Stimulated activated memory B cell treated with anti-CD40 and anti-IgM and Interleukin-4, amounts not matched to agents 10 μg/mL and 1 μg/mL and 100 μg/mL, for 72 hours (primary cell): ENCODE data around the gene MAS1.
"Not testable (repeated sequence)": the region's sequence is repeated elsewhere in the genome, so short reads cannot be mapped to it uniquely, and the experiment has no call there.

Experiments used
- ATAC-seq: fragments of 150-1000 bp; cut with Tn5 transposase; 2 replicates; pipeline ENCODE4 v1.10.0; 2021
- H3K27ac Mint-ChIP-seq: one replicate; pipeline ENCODE4 v1.8.0; 2022; ENCODE audit warnings: mild to moderate bottlenecking, mixed read lengths
- H3K27me3 Mint-ChIP-seq: one replicate; pipeline ENCODE4 v1.8.0; 2022; ENCODE audit warnings: mixed read lengths
- H3K36me3 Mint-ChIP-seq: one replicate; pipeline ENCODE4 v1.8.0; 2022; ENCODE audit warnings: mixed read lengths
- H3K4me1 Mint-ChIP-seq: one replicate; pipeline ENCODE4 v1.8.0; 2022; ENCODE audit warnings: mixed read lengths
- H3K4me3 Mint-ChIP-seq: one replicate; pipeline ENCODE4 v1.8.0; 2022; ENCODE audit warnings: mild to moderate bottlenecking, moderate library complexity, mixed read lengths
- H3K9me3 Mint-ChIP-seq: one replicate; pipeline ENCODE4 v1.8.0; 2022; ENCODE audit warnings: mixed read lengths

The MAS1 gene

GRCh38 chr6:159924150-159924549 is 33.4 kb downstream of the MAS1 start:
- not testable (repeated sequence) for H3K36me3 Mint-ChIP-seq

GRCh38 chr6:159926542-159927203 is 35.9 kb downstream of the MAS1 start:
- Mint-ChIP-seq H3K36me3 (peaks cover under 1% of the 10 kb centered on the region), H3K27ac (no peak overlapping the region)

More at GRCh38 chr6:159924150-159924549, 33.4 kb downstream of the MAS1 start:
- Mint-ChIP-seq H3K9me3 (peaks cover 16% of the 10 kb centered on the region), H3K27me3 (peaks cover 58% of the 10 kb centered on the region)
- not testable (repeated sequence) for H3K27ac Mint-ChIP-seq, H3K4me1 Mint-ChIP-seq, H3K4me3 Mint-ChIP-seq, ATAC-seq

GRCh38 chr6:159929819-159930218 is 39.0 kb downstream of the MAS1 start:
- no peaks in the 10 kb centered on the region for H3K36me3 Mint-ChIP-seq
- no peak overlapping the region for H3K4me3 Mint-ChIP-seq
- ATAC-seq = peak; percentile 47
- H3K27ac Mint-ChIP-seq = peak overlapping the region; percentile 19
- H3K4me1 Mint-ChIP-seq = peaks cover 27% of the 10 kb centered on the region
- H3K27me3 Mint-ChIP-seq = peaks cover 11% of the 10 kb centered on the region
- no peaks in the 10 kb centered on the region for H3K9me3 Mint-ChIP-seq

More at GRCh38 chr6:159926542-159927203, 35.9 kb downstream of the MAS1 start:
- Mint-ChIP-seq H3K4me1 (peaks cover 21% of the 10 kb centered on the region), H3K4me3 (no peak overlapping the region), H3K9me3 (peaks cover 10% of the 10 kb centered on the region), H3K27me3 (peaks cover 33% of the 10 kb centered on the region)
- ATAC-seq = no peak

DNA sequence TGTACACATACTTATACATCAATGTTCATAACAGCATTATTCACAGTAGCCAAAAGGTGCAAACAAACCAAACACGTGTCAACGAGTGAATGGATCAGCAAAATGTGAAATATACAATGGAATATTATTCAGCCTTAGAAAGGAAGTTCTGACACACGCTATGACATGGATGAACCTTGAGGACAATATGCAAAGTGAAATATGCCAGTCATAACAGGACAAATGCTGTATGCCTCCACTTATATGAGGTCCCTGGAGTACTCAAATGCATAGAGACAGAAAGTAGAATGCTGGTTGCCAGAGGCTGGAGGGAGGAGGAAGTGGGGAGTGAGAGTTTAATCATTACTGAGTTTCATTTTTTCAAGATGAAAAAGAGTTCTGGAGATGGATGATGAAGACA is 40.3 kb downstream of the MAS1 start:
- peak; percentile 91 for ATAC-seq
- Mint-ChIP-seq H3K27ac (no peak overlapping the region), H3K4me1 (peaks cover 27% of the 10 kb centered on the region), H3K36me3 (no peaks in the 10 kb centered on the region), H3K4me3 (peak overlapping the region; percentile 18), H3K27me3 (peaks cover 16% of the 10 kb centered on the region), H3K9me3 (no peaks in the 10 kb centered on the region)

- H3K27ac Mint-ChIP-seq = no peak overlapping the region
- H3K4me1 Mint-ChIP-seq = peaks cover 27% of the 10 kb centered on the region
- ATAC-seq = peak; percentile 14
Measured at GRCh38 chr6:159931846-159932245, 41.1 kb downstream of the MAS1 start.

DNA sequence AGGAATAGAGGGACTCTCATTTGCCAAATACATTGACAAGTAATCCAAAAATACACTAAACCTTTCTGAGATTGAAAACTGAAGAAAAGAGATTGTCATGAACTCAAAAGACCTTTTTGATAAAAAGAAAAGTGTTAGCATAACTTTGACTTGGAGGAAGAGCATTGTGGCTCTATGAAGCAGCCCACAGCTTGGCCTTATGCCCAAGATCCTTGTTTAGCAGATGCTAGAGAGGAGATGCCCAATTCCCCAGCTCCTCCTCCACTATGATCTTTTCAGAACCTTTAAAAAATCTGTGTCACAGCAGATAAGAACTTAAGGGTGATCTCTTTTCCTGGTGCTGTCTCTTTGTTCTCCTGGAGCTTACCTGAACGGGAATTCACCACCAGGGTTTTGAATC is 42.3 kb downstream of the MAS1 start:
- no peak overlapping the region for H3K4me3 Mint-ChIP-seq
- H3K9me3 Mint-ChIP-seq = no peaks in the 10 kb centered on the region
- peaks cover 13% of the 10 kb centered on the region for H3K27me3 Mint-ChIP-seq
- ATAC-seq = no peak
- H3K36me3 Mint-ChIP-seq = no peaks in the 10 kb centered on the region
- peaks cover 27% of the 10 kb centered on the region for H3K4me1 Mint-ChIP-seq
- H3K27ac Mint-ChIP-seq = no peak overlapping the region

More at GRCh38 chr6:159931846-159932245, 41.1 kb downstream of the MAS1 start:
- Mint-ChIP-seq H3K36me3 (no peaks in the 10 kb centered on the region), H3K9me3 (no peaks in the 10 kb centered on the region), H3K4me3 (no peak overlapping the region), H3K27me3 (peaks cover 13% of the 10 kb centered on the region)

GRCh38 chr6:159934181-159934580 is 43.4 kb downstream of the MAS1 start:
- ATAC-seq = no peak
- Mint-ChIP-seq H3K4me1 (peaks cover 27% of the 10 kb centered on the region), H3K9me3 (peaks cover 3% of the 10 kb centered on the region), H3K27me3 (peaks cover 20% of the 10 kb centered on the region), H3K27ac (no peak overlapping the region), H3K4me3 (no peak overlapping the region), H3K36me3 (no peaks in the 10 kb centered on the region)

DNA sequence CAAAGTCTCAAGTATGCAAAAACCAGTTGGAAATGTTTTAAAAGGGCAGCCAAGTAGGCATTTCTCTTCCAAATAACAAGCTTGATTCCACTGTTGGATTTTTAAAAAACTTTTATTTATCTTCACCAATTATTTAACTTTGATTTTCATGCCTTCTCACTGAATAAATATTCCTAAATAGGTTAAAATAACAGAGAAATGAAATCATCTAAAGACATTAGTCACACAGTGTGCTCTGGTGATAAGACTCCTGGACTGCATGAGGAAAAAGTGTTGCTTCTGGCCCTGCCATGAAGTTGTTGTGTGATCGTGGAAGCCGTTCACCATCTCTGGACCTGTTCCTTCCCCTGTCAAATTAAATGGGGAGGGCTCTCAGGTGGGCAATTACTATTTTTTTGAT is 44.3 kb downstream of the MAS1 start:
- Mint-ChIP-seq H3K27ac (no peak overlapping the region), H3K27me3 (peaks cover 23% of the 10 kb centered on the region), H3K9me3 (peaks cover 3% of the 10 kb centered on the region), H3K36me3 (no peaks in the 10 kb centered on the region), H3K4me1 (peaks cover 19% of the 10 kb centered on the region), H3K4me3 (no peak overlapping the region)
- ATAC-seq = no peak

DNA sequence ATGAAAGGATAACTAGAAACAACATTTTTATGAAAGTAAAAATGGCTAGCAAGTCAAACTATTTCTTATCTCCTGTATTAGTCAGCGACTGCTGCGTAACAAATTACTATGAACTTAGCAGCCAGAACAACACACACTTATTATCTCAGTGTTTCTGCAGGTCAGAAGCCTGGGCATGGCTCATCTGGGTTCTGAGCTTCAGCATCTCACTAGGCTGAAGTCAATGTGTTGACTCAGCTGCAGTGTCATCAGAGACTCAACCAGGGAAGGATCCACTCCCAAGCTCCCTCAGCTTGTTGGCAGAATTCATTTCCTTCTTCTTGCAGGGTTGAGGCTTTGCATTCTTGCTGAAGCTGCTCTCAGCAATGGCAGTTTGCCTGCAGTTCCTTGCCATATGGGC is 44.8 kb downstream of the MAS1 start:
- peaks cover 23% of the 10 kb centered on the region for H3K27me3 Mint-ChIP-seq
- no peak for ATAC-seq
- H3K36me3 Mint-ChIP-seq = no peaks in the 10 kb centered on the region
- H3K9me3 Mint-ChIP-seq = peaks cover 3% of the 10 kb centered on the region
- H3K4me1 Mint-ChIP-seq = peaks cover 13% of the 10 kb centered on the region
- H3K27ac Mint-ChIP-seq = no peak overlapping the region
- no peak overlapping the region for H3K4me3 Mint-ChIP-seq

GRCh38 chr6:159939591-159940016 is 48.8 kb downstream of the MAS1 start:
- Mint-ChIP-seq H3K36me3 (peaks cover 7% of the 10 kb centered on the region), H3K4me1 (peaks cover 9% of the 10 kb centered on the region), H3K27me3 (peaks cover 41% of the 10 kb centered on the region), H3K27ac (no peak overlapping the region), H3K9me3 (peaks cover 11% of the 10 kb centered on the region), H3K4me3 (no peak overlapping the region)
- ATAC-seq = no peak
